Measurements from ENCODE around the gene TIAM1.

DNA sequence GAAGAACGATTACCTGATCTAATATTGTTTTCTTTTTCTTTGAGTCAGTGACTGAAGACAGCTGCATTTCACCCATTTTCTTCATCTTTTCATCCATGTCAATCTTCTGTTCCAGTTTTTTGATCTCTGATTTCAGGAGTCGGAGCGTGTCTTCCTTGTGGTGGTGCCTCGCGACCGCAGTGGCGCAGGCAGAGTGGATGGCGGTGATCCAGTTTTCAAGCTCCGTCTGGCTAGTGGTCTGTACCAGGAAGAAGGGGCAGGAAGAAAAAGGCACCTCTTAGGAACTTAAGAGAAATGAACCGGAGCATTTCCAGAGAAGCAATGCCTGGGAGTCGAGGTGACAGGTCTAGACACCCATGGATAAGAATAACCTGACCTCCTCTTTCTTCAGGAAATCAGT lies 118.3 kb downstream of the TIAM1 start:
- no peak for TF ChIP-seq CTCF (IDR thresholded peaks at IDR 0.05)
- no peak for TF ChIP-seq POLR2A (IDR thresholded peaks at IDR 0.05; ENCODE audit: low read depth)
- TF ChIP-seq POLR2AphosphoS5 (IDR thresholded peaks at IDR 0.05), result no peak

All from esophagus muscularis mucosa (tissue), 3 donors.